ENCODE results near the gene NFE2L2.

The NFE2L2 gene

GRCh38 chr2:177256026-177256425, 8.5 kb downstream of the NFE2L2 start:
- no peaks in the 10 kb centered on the region for H3K27me3 ChIP-seq (ENCODE audit: insufficient read depth, low read length, poor library complexity, severe bottlenecking)
- H3K4me2 ChIP-seq (ENCODE audit: low read depth, low read length, poor library complexity, severe bottlenecking), result peak overlapping the region; percentile 14
- peaks cover 4% of the 10 kb centered on the region; the same call in 1 of the 2 replicates for H3K36me3 ChIP-seq (ENCODE audit: insufficient read depth, low read length)
- H3K79me2 ChIP-seq (ENCODE audit: insufficient read depth, low read length), result peaks cover 100% of the 10 kb centered on the region
- no peaks in the 10 kb centered on the region for H3K9me2 ChIP-seq (replicated peaks; ENCODE audit: low read depth, low read length)
- TF ChIP-seq CTCF (conservative IDR thresholded peaks at IDR 0.05; ENCODE audit: low read length) (no peak), EZH2phosphoT487 (IDR thresholded peaks at IDR 0.05; ENCODE audit: borderline replicate concordance) (no peak)
- no peaks in the 10 kb centered on the region for H3K9me3 ChIP-seq (ENCODE audit: insufficient read depth, low read depth, low read length)
- no peak overlapping the region for H3K9ac ChIP-seq (ENCODE audit: low read depth, low read length, poor library complexity, severe bottlenecking)
- H3F3A ChIP-seq (ENCODE audit: low read depth), result no peaks in the 10 kb centered on the region
- no peak overlapping the region for H2AFZ ChIP-seq (ENCODE audit: low read length)
- peaks cover 26% of the 10 kb centered on the region for H3K4me1 ChIP-seq (ENCODE audit: insufficient read depth, low read length, poor library complexity, severe bottlenecking)
- H3K4me3 ChIP-seq (ENCODE audit: low read length, poor library complexity, severe bottlenecking), result no peak overlapping the region
- peaks cover 79% of the 10 kb centered on the region for H4K20me1 ChIP-seq (ENCODE audit: insufficient read depth, low read length, poor library complexity, severe bottlenecking)

GRCh38 chr2:177255227-177255601, 9.3 kb downstream of the NFE2L2 start:
- Histone ChIP-seq H2AFZ (ENCODE audit: low read length) (no peak overlapping the region), H3F3A (ENCODE audit: low read depth) (no peaks in the 10 kb centered on the region), H3K9me2 (replicated peaks; ENCODE audit: low read depth, low read length) (no peaks in the 10 kb centered on the region), H3K79me2 (ENCODE audit: insufficient read depth, low read length) (peaks cover 100% of the 10 kb centered on the region), H3K4me1 (ENCODE audit: insufficient read depth, low read length, poor library complexity, severe bottlenecking) (peaks cover 21% of the 10 kb centered on the region), H3K9me3 (ENCODE audit: insufficient read depth, low read depth, low read length) (no peaks in the 10 kb centered on the region), H3K27me3 (ENCODE audit: insufficient read depth, low read length, poor library complexity, severe bottlenecking) (no peaks in the 10 kb centered on the region), H4K20me1 (ENCODE audit: insufficient read depth, low read length, poor library complexity, severe bottlenecking) (peaks cover 79% of the 10 kb centered on the region), H3K4me3 (ENCODE audit: low read length, poor library complexity, severe bottlenecking) (no peak overlapping the region), H3K36me3 (ENCODE audit: insufficient read depth, low read length) (peaks cover 4% of the 10 kb centered on the region; the same call in 1 of the 2 replicates), H3K9ac (ENCODE audit: low read depth, low read length, poor library complexity, severe bottlenecking) (no peak overlapping the region), H3K4me2 (ENCODE audit: low read depth, low read length, poor library complexity, severe bottlenecking) (peak overlapping the region; percentile 13)
- no peak for TF ChIP-seq CTCF (conservative IDR thresholded peaks at IDR 0.05; ENCODE audit: low read length)
- no peak for TF ChIP-seq EZH2phosphoT487 (IDR thresholded peaks at IDR 0.05; ENCODE audit: borderline replicate concordance)

GRCh38 chr2:177254433-177255226, 9.9 kb downstream of the NFE2L2 start:
- Histone ChIP-seq H3K79me2 (ENCODE audit: insufficient read depth, low read length) (peaks cover 100% of the 10 kb centered on the region), H3K36me3 (ENCODE audit: insufficient read depth, low read length) (peaks cover 4% of the 10 kb centered on the region; the same call in 1 of the 2 replicates), H2AFZ (ENCODE audit: low read length) (no peak overlapping the region), H3K27me3 (ENCODE audit: insufficient read depth, low read length, poor library complexity, severe bottlenecking) (no peaks in the 10 kb centered on the region), H3K4me1 (ENCODE audit: insufficient read depth, low read length, poor library complexity, severe bottlenecking) (peaks cover 18% of the 10 kb centered on the region), H3K4me3 (ENCODE audit: low read length, poor library complexity, severe bottlenecking) (no peak overlapping the region), H3K4me2 (ENCODE audit: low read depth, low read length, poor library complexity, severe bottlenecking) (peak overlapping the region; percentile 13), H3K9me3 (ENCODE audit: insufficient read depth, low read depth, low read length) (no peaks in the 10 kb centered on the region), H3K9me2 (replicated peaks; ENCODE audit: low read depth, low read length) (no peaks in the 10 kb centered on the region), H3F3A (ENCODE audit: low read depth) (no peaks in the 10 kb centered on the region), H3K9ac (ENCODE audit: low read depth, low read length, poor library complexity, severe bottlenecking) (no peak overlapping the region), H4K20me1 (ENCODE audit: insufficient read depth, low read length, poor library complexity, severe bottlenecking) (peaks cover 79% of the 10 kb centered on the region)
- peak; percentile 78 for TF ChIP-seq CTCF (conservative IDR thresholded peaks at IDR 0.05; ENCODE audit: low read length)
- TF ChIP-seq EZH2phosphoT487 (IDR thresholded peaks at IDR 0.05; ENCODE audit: borderline replicate concordance), result no peak

All from Loucy (cell line).